PC-9 (cell line): Measurements from ENCODE around the gene ATP13A2. TPM values are rescaled to one million over a fixed set of nuclear protein-coding genes. Genes with fewer than 3 reads are reported as not detected.
"Not testable (repeated sequence)": the region's sequence is repeated elsewhere in the genome, so short reads cannot be mapped to it uniquely, and the experiment has no call there.

Experiments
- BruUV-seq: library from RNA; stranded (reverse); fragments of 400-500 nt; replicated peaks from 2 replicates; lab custom pipeline; 2021; lab: Mats Ljungman, UMichigan
- CTCF ChIA-PET: fragments of 300-600 bp; sonication (Branson Sonifier 250); formaldehyde crosslinking; loops from one replicate; lab custom pipeline; 2022; ENCODE audit warnings: antibody characterized with exemption; lab: Charles Lee
- POLR2A ChIA-PET: fragments of 300-600 bp; sonication (Branson Sonifier 250); formaldehyde crosslinking; loops from one replicate; lab custom pipeline; 2022; ENCODE audit warnings: antibody characterized with exemption; ENCODE audit not compliant: unreplicated experiment; lab: Charles Lee
- DNase-seq, 2 experiments: peaks; one replicate each; pipeline versions ENCODE4 v3.0.0 to v3.0.0-alpha.2; 2015 to 2022; ENCODE audit warnings: mixed read lengths in 1 of 2
- H2AFZ ChIP-seq: fragments of 200-600 bp; sonication (generic); 2 replicates; pipeline ENCODE4 v1.8.1; 2017; ENCODE audit warnings: antibody characterized with exemption
- H3F3A ChIP-seq: fragments of 200-600 bp; sonication (generic); 2 replicates; pipeline ENCODE4 v1.8.1; 2017; ENCODE audit warnings: antibody characterized with exemption, mild to moderate bottlenecking, low read depth; ENCODE audit not compliant: insufficient read depth
- H3K27ac ChIP-seq: fragments of 200-600 bp; sonication (generic); 2 replicates; pipeline ENCODE4 v1.6.1; 2016; ENCODE audit warnings: mixed run types
- H3K27me3 ChIP-seq: fragments of 200-600 bp; sonication (generic); 2 replicates; pipeline ENCODE4 v1.6.1; 2016; ENCODE audit warnings: low read depth, mixed run types; ENCODE audit not compliant: insufficient read depth
- H3K36me3 ChIP-seq: fragments of 200-600 bp; sonication (generic); 2 replicates; pipeline ENCODE4 v1.6.1; 2016; ENCODE audit warnings: low read depth, mixed run types
- H3K4me1 ChIP-seq: fragments of 200-600 bp; sonication (generic); replicated peaks from 2 replicates; pipeline ENCODE4 v1.6.1; 2016; ENCODE audit warnings: mixed run types; ENCODE audit not compliant: insufficient read depth
- H3K4me2 ChIP-seq: fragments of 200-600 bp; sonication (generic); 2 replicates; pipeline ENCODE4 v1.6.1; 2017; ENCODE audit warnings: mixed run types
- H3K4me3 ChIP-seq: fragments of 200-600 bp; sonication (generic); 2 replicates; pipeline ENCODE4 v1.6.1; 2016; ENCODE audit warnings: mixed run types
- H3K79me2 ChIP-seq: fragments of 200-600 bp; sonication (generic); 2 replicates; pipeline ENCODE4 v1.6.1; 2017; ENCODE audit warnings: low read depth, mixed run types
- H3K9me2 ChIP-seq: fragments of 200-600 bp; sonication (generic); 2 replicates; pipeline ENCODE4 v1.8.1; 2017; ENCODE audit warnings: mild to moderate bottlenecking; ENCODE audit not compliant: insufficient read depth
- H3K9me3 ChIP-seq: fragments of 200-600 bp; sonication (generic); 2 replicates; pipeline ENCODE4 v1.8.1; 2016; ENCODE audit warnings: low read depth; ENCODE audit not compliant: insufficient read depth
- H4K20me1 ChIP-seq: fragments of 200-600 bp; sonication (generic); 2 replicates; pipeline ENCODE4 v1.8.1; 2017; ENCODE audit not compliant: insufficient read depth
- EZH2 ChIP-seq: fragments of 200-600 bp; sonication (generic); IDR thresholded peaks from 2 replicates; pipeline ENCODE4 v1.8.0; 2017; ENCODE audit warnings: antibody characterized with exemption, low read depth
- intact Hi-C: fragments of 100-400 bp; cut with micrococcal nuclease; formaldehyde crosslinking; loops from one replicate; pipeline ENCODE4 v1.10.0; 2022; ENCODE audit not compliant: unreplicated experiment
- total RNA-seq: library from RNA; stranded (reverse); gene quantifications from 2 replicates; pipeline ENCODE4 v1.2.3, GENCODE V29; 2021
- TF ChIP-seq, protein P1 (sequence below): fragments of 200-600 bp; sonication (generic); conservative IDR thresholded peaks from 2 replicates; pipeline ENCODE4 v1.6.1; 2017; ENCODE audit warnings: mixed run types, antibody characterized with exemption, mild to moderate bottlenecking, moderate library complexity

Gene ATP13A2
- total RNA-seq, 1 experiment from 2014 or later, result 39.9 TPM

DNA sequence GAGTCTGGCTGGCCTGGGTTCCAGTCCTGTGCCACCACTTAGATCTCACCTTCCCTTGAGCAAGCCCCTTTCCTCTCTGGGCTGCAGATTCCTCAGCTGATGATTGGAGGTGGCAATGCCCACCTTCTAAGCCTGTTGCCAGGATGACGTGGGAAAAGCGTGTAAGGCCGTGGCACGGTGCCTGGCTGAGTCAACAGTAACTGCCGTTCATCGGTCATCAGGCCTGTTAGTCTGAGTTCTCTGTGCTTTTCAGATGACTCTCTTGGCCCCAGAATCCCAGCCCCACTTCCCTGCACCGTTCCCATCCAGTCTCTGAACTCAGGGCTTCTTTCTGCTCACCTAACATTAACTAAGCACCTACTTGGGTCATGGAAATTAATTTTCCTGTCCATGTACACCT lies 62.7 kb downstream of the ATP13A2 start:
- intact Hi-C loops, result loop anchor here (5.0 kb wide), 1 partner anchor 37 kb away; no protein-coding TSS in a partner anchor
- H3K36me3 ChIP-seq, POLR2A ChIA-PET, H3K27ac ChIP-seq, H2AFZ ChIP-seq, H3K4me3 ChIP-seq, CTCF ChIA-PET, H4K20me1 ChIP-seq, H3K79me2 ChIP-seq, H3K4me2 ChIP-seq, H3F3A ChIP-seq, H3K9me3 ChIP-seq, BruUV-seq, H3K27me3 ChIP-seq, H3K9me2 ChIP-seq, H3K4me1 ChIP-seq: not testable (repeated sequence)
- DNase-seq, result peak in 1 of 2 experiments; percentile 45

DNA sequence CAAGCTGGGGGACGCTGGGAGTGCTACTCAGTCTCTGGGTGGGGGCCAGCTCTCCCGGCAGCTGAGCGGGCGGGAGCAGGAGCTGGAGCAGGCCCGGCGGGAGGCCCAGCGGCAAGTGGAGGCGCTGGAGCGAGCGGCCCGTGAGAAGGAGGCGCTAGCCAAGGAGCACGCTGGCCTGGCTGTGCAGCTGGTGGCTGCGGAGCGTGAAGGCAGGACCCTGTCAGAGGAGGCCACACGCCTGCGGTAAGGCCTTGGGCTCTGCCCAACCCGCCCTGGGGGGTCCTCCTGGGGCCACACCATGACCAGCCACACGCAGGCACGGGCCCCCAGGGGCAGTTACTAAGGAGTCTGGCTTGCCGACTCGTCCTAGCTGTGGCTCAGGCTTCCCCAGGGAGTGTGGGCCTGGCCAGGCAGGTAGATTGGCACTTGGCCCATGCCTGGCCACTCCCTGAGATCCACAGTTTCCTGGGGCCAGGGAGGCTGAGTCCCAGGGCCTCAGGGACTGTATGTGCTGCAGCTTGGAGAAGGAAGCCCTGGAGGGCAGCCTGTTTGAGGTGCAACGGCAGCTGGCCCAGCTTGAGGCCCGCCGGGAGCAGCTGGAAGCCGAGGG lies 63.3 kb downstream of the ATP13A2 start:
- peak in 1 of 2 experiments; percentile 91 for DNase-seq
- H2AFZ ChIP-seq, H3K27ac ChIP-seq, H3K9me3 ChIP-seq, BruUV-seq, H3K27me3 ChIP-seq, H3K4me2 ChIP-seq, H3K79me2 ChIP-seq, H3K4me3 ChIP-seq, H3K9me2 ChIP-seq, CTCF ChIA-PET, H3K4me1 ChIP-seq, H3F3A ChIP-seq, H3K36me3 ChIP-seq, H4K20me1 ChIP-seq: not testable (repeated sequence)
- POLR2A ChIA-PET, result interaction anchor here (0.6 kb wide), 1 partner anchor 11 kb away, joined by 9 read pairs; no protein-coding TSS in a partner anchor
- intact Hi-C loops, result loop anchor here (5.0 kb wide), 1 partner anchor 36 kb away; no protein-coding TSS in a partner anchor

DNA sequence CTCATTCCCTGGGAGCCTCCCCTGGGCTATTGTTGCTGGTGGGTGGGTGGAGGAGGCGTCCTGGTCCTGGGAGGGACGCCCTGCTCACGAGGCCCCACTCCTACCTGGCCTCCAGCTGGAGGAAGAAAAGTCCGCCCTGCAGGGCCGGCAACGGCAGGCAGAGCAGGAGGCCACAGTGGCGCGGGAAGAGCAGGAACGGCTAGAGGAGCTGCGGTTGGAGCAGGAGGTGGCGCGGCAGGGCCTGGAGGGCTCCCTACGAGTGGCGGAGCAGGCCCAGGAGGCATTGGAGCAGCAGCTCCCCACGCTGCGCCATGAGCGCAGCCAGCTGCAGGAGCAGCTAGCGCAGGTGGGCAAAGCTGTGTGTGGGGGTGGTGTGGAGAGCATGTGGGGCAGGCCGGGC lies 65.1 kb downstream of the ATP13A2 start:
- no peaks in the 10 kb centered on the region for H3K79me2 ChIP-seq
- ChIA-PET CTCF (interaction anchor here (0.9 kb wide), 1 partner anchor 176 kb away, joined by 3 read pairs; no protein-coding TSS in a partner anchor), POLR2A (no interaction called here)
- no peaks in the 10 kb centered on the region for H4K20me1 ChIP-seq
- no peak overlapping the region for H3K4me3 ChIP-seq
- H3K27ac ChIP-seq, result no peak overlapping the region
- no TSS peak for BruUV-seq
- intact Hi-C loops, result loop anchor here (5.0 kb wide), 1 partner anchor 34 kb away; no protein-coding TSS in a partner anchor
- no peaks in the 10 kb centered on the region for H3K9me3 ChIP-seq
- no peaks in the 10 kb centered on the region for H3K36me3 ChIP-seq
- H2AFZ ChIP-seq, result no peak overlapping the region
- no peaks in the 10 kb centered on the region for H3K27me3 ChIP-seq
- H3K4me2 ChIP-seq, result no peak overlapping the region
- no peaks in the 10 kb centered on the region for H3K9me2 ChIP-seq
- no peaks in the 10 kb centered on the region for H3F3A ChIP-seq
- no peaks in the 10 kb centered on the region for H3K4me1 ChIP-seq
- TF ChIP-seq, protein P1, sequence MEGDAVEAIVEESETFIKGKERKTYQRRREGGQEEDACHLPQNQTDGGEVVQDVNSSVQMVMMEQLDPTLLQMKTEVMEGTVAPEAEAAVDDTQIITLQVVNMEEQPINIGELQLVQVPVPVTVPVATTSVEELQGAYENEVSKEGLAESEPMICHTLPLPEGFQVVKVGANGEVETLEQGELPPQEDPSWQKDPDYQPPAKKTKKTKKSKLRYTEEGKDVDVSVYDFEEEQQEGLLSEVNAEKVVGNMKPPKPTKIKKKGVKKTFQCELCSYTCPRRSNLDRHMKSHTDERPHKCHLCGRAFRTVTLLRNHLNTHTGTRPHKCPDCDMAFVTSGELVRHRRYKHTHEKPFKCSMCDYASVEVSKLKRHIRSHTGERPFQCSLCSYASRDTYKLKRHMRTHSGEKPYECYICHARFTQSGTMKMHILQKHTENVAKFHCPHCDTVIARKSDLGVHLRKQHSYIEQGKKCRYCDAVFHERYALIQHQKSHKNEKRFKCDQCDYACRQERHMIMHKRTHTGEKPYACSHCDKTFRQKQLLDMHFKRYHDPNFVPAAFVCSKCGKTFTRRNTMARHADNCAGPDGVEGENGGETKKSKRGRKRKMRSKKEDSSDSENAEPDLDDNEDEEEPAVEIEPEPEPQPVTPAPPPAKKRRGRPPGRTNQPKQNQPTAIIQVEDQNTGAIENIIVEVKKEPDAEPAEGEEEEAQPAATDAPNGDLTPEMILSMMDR, result no peak
- TF ChIP-seq EZH2, result no peak
- DNase-seq, result no peak

DNA sequence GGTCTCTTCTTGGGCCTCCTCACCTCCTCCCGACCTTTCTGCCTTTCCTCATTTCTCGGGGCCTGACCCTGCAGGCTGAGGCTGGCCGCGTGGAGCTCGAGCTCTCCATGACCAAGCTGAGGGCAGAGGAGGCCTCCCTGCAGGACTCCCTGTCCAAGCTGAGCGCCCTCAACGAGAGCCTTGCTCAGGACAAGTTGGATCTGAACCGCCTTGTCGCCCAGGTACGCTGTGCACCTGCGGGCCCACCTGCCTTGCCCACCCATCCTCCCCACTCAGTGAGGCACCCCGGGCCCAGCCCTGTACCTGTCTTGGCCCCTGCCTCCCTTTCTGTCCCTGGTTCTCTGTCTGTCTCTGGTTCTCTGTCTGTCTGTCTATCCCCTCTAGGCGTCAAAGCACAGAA lies 65.5 kb downstream of the ATP13A2 start:
- H3K36me3 ChIP-seq, H3K27me3 ChIP-seq, H3K79me2 ChIP-seq, POLR2A ChIA-PET, H3K4me2 ChIP-seq, BruUV-seq, H3K9me3 ChIP-seq, DNase-seq, H3F3A ChIP-seq, H4K20me1 ChIP-seq, H3K27ac ChIP-seq, H3K4me3 ChIP-seq, H2AFZ ChIP-seq, H3K4me1 ChIP-seq, H3K9me2 ChIP-seq: not testable (repeated sequence)
- CTCF ChIA-PET, result interaction anchor here (0.9 kb wide), 1 partner anchor 177 kb away, joined by 3 read pairs; no protein-coding TSS in a partner anchor
- intact Hi-C loops, result loop anchor here (5.0 kb wide), 1 partner anchor 34 kb away; no protein-coding TSS in a partner anchor

DNA sequence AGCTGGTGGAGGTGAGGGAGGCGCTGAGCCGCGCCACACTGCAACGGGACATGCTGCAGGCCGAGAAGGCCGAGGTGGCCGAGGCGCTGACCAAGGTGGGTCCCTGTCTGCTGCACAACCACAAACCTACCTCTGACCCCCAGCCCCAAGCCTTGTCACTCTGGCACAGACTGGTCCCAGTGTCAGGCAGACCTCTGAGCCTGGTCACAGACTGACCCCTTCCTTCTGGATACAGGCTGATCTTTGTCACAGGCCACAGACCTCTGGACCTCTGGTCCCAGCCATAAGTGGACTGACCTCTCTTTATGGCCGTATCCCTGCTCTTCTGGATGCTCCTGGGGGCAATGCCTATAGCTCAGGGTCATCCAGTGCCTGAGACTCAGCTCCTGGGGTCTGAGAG lies 66.2 kb downstream of the ATP13A2 start:
- H3F3A ChIP-seq, POLR2A ChIA-PET, H3K9me3 ChIP-seq, H3K27me3 ChIP-seq, H3K79me2 ChIP-seq, H3K27ac ChIP-seq, H4K20me1 ChIP-seq, DNase-seq, H3K36me3 ChIP-seq, H3K9me2 ChIP-seq, CTCF ChIA-PET, H3K4me1 ChIP-seq, H3K4me3 ChIP-seq, H3K4me2 ChIP-seq, H2AFZ ChIP-seq, BruUV-seq: not testable (repeated sequence)
- intact Hi-C loops, result loop anchor here (5.0 kb wide), 1 partner anchor 33 kb away; no protein-coding TSS in a partner anchor
